Measurements from ENCODE around the gene CCDC61.

The CCDC61 gene

GRCh38 chr19:46060012-46060411 is 64.7 kb downstream of the CCDC61 start:
- no peak overlapping the region for H3K9ac ChIP-seq (ENCODE audit: low read length in 5 of 5)
- H3K27ac ChIP-seq (ENCODE audit: low read depth, low read length) = no peak overlapping the region
- H3K9me3 ChIP-seq (ENCODE audit: control insufficient read depth in 5 of 5, low read length in 5 of 5) = peaks cover 0 to 4% (median 2%) of the 10 kb centered on the region in 5 donors
- H3K36me3 ChIP-seq (ENCODE audit: control insufficient read depth in 5 of 5, insufficient read depth in 5 of 5, low read length in 5 of 5) = no peaks in the 10 kb centered on the region
- no peaks in the 10 kb centered on the region for H3K4me1 ChIP-seq (ENCODE audit: control insufficient read depth in 5 of 5, insufficient read depth in 5 of 5, low read length in 5 of 5)
- H3K4me3 ChIP-seq (ENCODE audit: low read depth in 1 of 5, low read length in 5 of 5) = no peak overlapping the region
- peaks cover 0 to 26% (median 5%) of the 10 kb centered on the region in 5 donors for H3K27me3 ChIP-seq (ENCODE audit: control insufficient read depth in 5 of 5, insufficient read depth in 4 of 5, low read length in 5 of 5)

GRCh38 chr19:46063201-46063600 is 67.9 kb downstream of the CCDC61 start:
- Histone ChIP-seq H3K27ac (ENCODE audit: low read depth, low read length) (no peak overlapping the region), H3K9ac (ENCODE audit: low read length in 5 of 5) (no peak overlapping the region), H3K27me3 (ENCODE audit: control insufficient read depth in 5 of 5, insufficient read depth in 4 of 5, low read length in 5 of 5) (peaks cover 8 to 32% (median 16%) of the 10 kb centered on the region in 5 donors), H3K4me1 (ENCODE audit: control insufficient read depth in 5 of 5, insufficient read depth in 5 of 5, low read length in 5 of 5) (no peaks in the 10 kb centered on the region), H3K9me3 (ENCODE audit: control insufficient read depth in 5 of 5, low read length in 5 of 5) (peaks cover 0 to 4% (median 2%) of the 10 kb centered on the region in 5 donors), H3K4me3 (ENCODE audit: low read depth in 1 of 5, low read length in 5 of 5) (no peak overlapping the region), H3K36me3 (ENCODE audit: control insufficient read depth in 5 of 5, insufficient read depth in 5 of 5, low read length in 5 of 5) (no peaks in the 10 kb centered on the region)

GRCh38 chr19:46065486-46066071 is 70.3 kb downstream of the CCDC61 start:
- Histone ChIP-seq H3K27me3 (ENCODE audit: control insufficient read depth in 5 of 5, insufficient read depth in 4 of 5, low read length in 5 of 5) (peaks cover 13 to 31% (median 23%) of the 10 kb centered on the region in 5 donors), H3K4me1 (ENCODE audit: control insufficient read depth in 5 of 5, insufficient read depth in 5 of 5, low read length in 5 of 5) (no peaks in the 10 kb centered on the region), H3K36me3 (ENCODE audit: control insufficient read depth in 5 of 5, insufficient read depth in 5 of 5, low read length in 5 of 5) (no peaks in the 10 kb centered on the region), H3K9ac (ENCODE audit: low read length in 5 of 5) (no peak overlapping the region), H3K9me3 (ENCODE audit: control insufficient read depth in 5 of 5, low read length in 5 of 5) (no peaks in the 10 kb centered on the region), H3K4me3 (ENCODE audit: low read depth in 1 of 5, low read length in 5 of 5) (no peak overlapping the region), H3K27ac (ENCODE audit: low read depth, low read length) (no peak overlapping the region)

GRCh38 chr19:46066471-46066870 is 71.2 kb downstream of the CCDC61 start:
- peaks cover 13 to 40% (median 30%) of the 10 kb centered on the region in 5 donors for H3K27me3 ChIP-seq (ENCODE audit: control insufficient read depth in 5 of 5, insufficient read depth in 4 of 5, low read length in 5 of 5)

GRCh38 chr19:46067691-46068090 is 72.4 kb downstream of the CCDC61 start:
- Histone ChIP-seq H3K9me3 (ENCODE audit: control insufficient read depth in 5 of 5, low read length in 5 of 5) (no peaks in the 10 kb centered on the region), H3K4me3 (ENCODE audit: low read depth in 1 of 5, low read length in 5 of 5) (no peak overlapping the region), H3K36me3 (ENCODE audit: control insufficient read depth in 5 of 5, insufficient read depth in 5 of 5, low read length in 5 of 5) (no peaks in the 10 kb centered on the region), H3K4me1 (ENCODE audit: control insufficient read depth in 5 of 5, insufficient read depth in 5 of 5, low read length in 5 of 5) (no peaks in the 10 kb centered on the region), H3K27me3 (ENCODE audit: control insufficient read depth in 5 of 5, insufficient read depth in 4 of 5, low read length in 5 of 5) (peaks cover 13 to 51% (median 30%) of the 10 kb centered on the region in 5 donors), H3K27ac (ENCODE audit: low read depth, low read length) (no peak overlapping the region), H3K9ac (ENCODE audit: low read length in 5 of 5) (no peak overlapping the region)

More at GRCh38 chr19:46066471-46066870, 71.2 kb downstream of the CCDC61 start:
- Histone ChIP-seq H3K9me3 (ENCODE audit: control insufficient read depth in 5 of 5, low read length in 5 of 5) (no peaks in the 10 kb centered on the region), H3K4me3 (ENCODE audit: low read depth in 1 of 5, low read length in 5 of 5) (no peak overlapping the region), H3K9ac (ENCODE audit: low read length in 5 of 5) (no peak overlapping the region), H3K27ac (ENCODE audit: low read depth, low read length) (no peak overlapping the region), H3K36me3 (ENCODE audit: control insufficient read depth in 5 of 5, insufficient read depth in 5 of 5, low read length in 5 of 5) (no peaks in the 10 kb centered on the region), H3K4me1 (ENCODE audit: control insufficient read depth in 5 of 5, insufficient read depth in 5 of 5, low read length in 5 of 5) (no peaks in the 10 kb centered on the region)

Data from subcutaneous abdominal adipose tissue (tissue), 5 donors.